ENCODE data around the gene SPDYA.

The SPDYA gene

GRCh38 chr2:28855977-28856376 is 45.3 kb downstream of the SPDYA start:
- Histone ChIP-seq H3K4me3 (ENCODE audit: insufficient read length, low read depth) (no peak overlapping the region), H3K9me3 (ENCODE audit: insufficient read depth, low read length) (no peaks in the 10 kb centered on the region), H3K9ac (ENCODE audit: insufficient read length, low read depth) (no peak overlapping the region), H3K27me3 (ENCODE audit: insufficient read depth, insufficient read length) (no peaks in the 10 kb centered on the region), H3K4me1 (ENCODE audit: insufficient read depth, insufficient read length) (no peaks in the 10 kb centered on the region), H3K36me3 (ENCODE audit: insufficient read depth, insufficient read length, low read length) (peaks cover 26% of the 10 kb centered on the region)
- no peak for TF ChIP-seq ZNF274 (IDR thresholded peaks at IDR 0.05; ENCODE audit: low read depth, low read length)
- TF ChIP-seq SUZ12 (IDR thresholded peaks at IDR 0.05; ENCODE audit: extremely low read depth, insufficient read depth, insufficient read length): no peak
- no peak for TF ChIP-seq YY1 (IDR thresholded peaks at IDR 0.05; ENCODE audit: insufficient read depth, insufficient read length)
- no peak for DNase-seq (ENCODE audit: low read depth, low spot score)

GRCh38 chr2:28868611-28869010 is 58.0 kb downstream of the SPDYA start:
- no peak for DNase-seq (ENCODE audit: low read depth, low spot score)
- H3K27me3 ChIP-seq (ENCODE audit: insufficient read depth, insufficient read length): peaks cover 12% of the 10 kb centered on the region
- H3K4me3 ChIP-seq (ENCODE audit: insufficient read length, low read depth): no peak overlapping the region
- H3K36me3 ChIP-seq (ENCODE audit: insufficient read depth, insufficient read length, low read length): peaks cover 26% of the 10 kb centered on the region
- H3K9me3 ChIP-seq (ENCODE audit: insufficient read depth, low read length): no peaks in the 10 kb centered on the region
- H3K4me1 ChIP-seq (ENCODE audit: insufficient read depth, insufficient read length): no peaks in the 10 kb centered on the region
- no peak for TF ChIP-seq SUZ12 (IDR thresholded peaks at IDR 0.05; ENCODE audit: extremely low read depth, insufficient read depth, insufficient read length)
- TF ChIP-seq YY1 (IDR thresholded peaks at IDR 0.05; ENCODE audit: insufficient read depth, insufficient read length): no peak
- TF ChIP-seq ZNF274 (IDR thresholded peaks at IDR 0.05; ENCODE audit: low read depth, low read length): no peak
- no peak overlapping the region for H3K9ac ChIP-seq (ENCODE audit: insufficient read length, low read depth)

GRCh38 chr2:28869494-28870145 is 59.0 kb downstream of the SPDYA start:
- H3K4me3 ChIP-seq (ENCODE audit: insufficient read length, low read depth): peak overlapping the region; percentile 95
- H3K9ac ChIP-seq (ENCODE audit: insufficient read length, low read depth): peak overlapping the region; percentile 90

GRCh38 chr2:28870146-28870891 is 59.7 kb downstream of the SPDYA start, which contains the start of gene TRMT61B:
Gene TRMT61B, minus strand, starts transcription at chr2:28870309. Its CDS starts 32 bp downstream, at chr2:28870277.
- peaks cover 18% of the 10 kb centered on the region for H3K27me3 ChIP-seq (ENCODE audit: insufficient read depth, insufficient read length)
- H3K4me3 ChIP-seq (ENCODE audit: insufficient read length, low read depth): peak within 1 kb of the TSS; percentile 95
- H3K9me3 ChIP-seq (ENCODE audit: insufficient read depth, low read length): no peaks in the 10 kb centered on the region
- peak; percentile 96 for DNase-seq (ENCODE audit: low read depth, low spot score)
- no peaks in the 10 kb centered on the region for H3K4me1 ChIP-seq (ENCODE audit: insufficient read depth, insufficient read length)
- peak; percentile 55 for TF ChIP-seq YY1 (IDR thresholded peaks at IDR 0.05; ENCODE audit: insufficient read depth, insufficient read length)
- no peak for TF ChIP-seq SUZ12 (IDR thresholded peaks at IDR 0.05; ENCODE audit: extremely low read depth, insufficient read depth, insufficient read length)
- H3K36me3 ChIP-seq (ENCODE audit: insufficient read depth, insufficient read length, low read length): peaks cover 14% of the 10 kb centered on the region
- peak within 1 kb of the TSS; percentile 90 for H3K9ac ChIP-seq (ENCODE audit: insufficient read length, low read depth)

More at GRCh38 chr2:28869494-28870145, 59.0 kb downstream of the SPDYA start:
- no peak for DNase-seq (ENCODE audit: low read depth, low spot score)
- Histone ChIP-seq H3K9me3 (ENCODE audit: insufficient read depth, low read length) (no peaks in the 10 kb centered on the region), H3K27me3 (ENCODE audit: insufficient read depth, insufficient read length) (peaks cover 13% of the 10 kb centered on the region), H3K4me1 (ENCODE audit: insufficient read depth, insufficient read length) (no peaks in the 10 kb centered on the region), H3K36me3 (ENCODE audit: insufficient read depth, insufficient read length, low read length) (peaks cover 21% of the 10 kb centered on the region)
- TF ChIP-seq SUZ12 (IDR thresholded peaks at IDR 0.05; ENCODE audit: extremely low read depth, insufficient read depth, insufficient read length) (no peak), ZNF274 (IDR thresholded peaks at IDR 0.05; ENCODE audit: low read depth, low read length) (no peak), YY1 (IDR thresholded peaks at IDR 0.05; ENCODE audit: insufficient read depth, insufficient read length) (no peak)

- Histone ChIP-seq H3K27me3 (ENCODE audit: insufficient read depth, insufficient read length) (peaks cover 29% of the 10 kb centered on the region), H3K4me3 (ENCODE audit: insufficient read length, low read depth) (no peak overlapping the region), H3K9ac (ENCODE audit: insufficient read length, low read depth) (no peak overlapping the region), H3K36me3 (ENCODE audit: insufficient read depth, insufficient read length, low read length) (peaks cover 10% of the 10 kb centered on the region), H3K9me3 (ENCODE audit: insufficient read depth, low read length) (no peaks in the 10 kb centered on the region), H3K4me1 (ENCODE audit: insufficient read depth, insufficient read length) (no peaks in the 10 kb centered on the region)
- TF ChIP-seq SUZ12 (IDR thresholded peaks at IDR 0.05; ENCODE audit: extremely low read depth, insufficient read depth, insufficient read length): no peak
- TF ChIP-seq YY1 (IDR thresholded peaks at IDR 0.05; ENCODE audit: insufficient read depth, insufficient read length): no peak
- TF ChIP-seq ZNF274 (IDR thresholded peaks at IDR 0.05; ENCODE audit: low read depth, low read length): no peak
- DNase-seq (ENCODE audit: low read depth, low spot score): no peak
These were observed 61.0 kb downstream of the SPDYA start for GRCh38 chr2:28871620-28872019.

GRCh38 chr2:28880193-28880592 is 69.6 kb downstream of the SPDYA start:
- no peaks in the 10 kb centered on the region for H3K9me3 ChIP-seq (ENCODE audit: insufficient read depth, low read length)
- H3K27me3 ChIP-seq (ENCODE audit: insufficient read depth, insufficient read length): peaks cover 16% of the 10 kb centered on the region
- no peaks in the 10 kb centered on the region for H3K4me1 ChIP-seq (ENCODE audit: insufficient read depth, insufficient read length)
- TF ChIP-seq SUZ12 (IDR thresholded peaks at IDR 0.05; ENCODE audit: extremely low read depth, insufficient read depth, insufficient read length): no peak
- no peak for TF ChIP-seq YY1 (IDR thresholded peaks at IDR 0.05; ENCODE audit: insufficient read depth, insufficient read length)
- TF ChIP-seq ZNF274 (IDR thresholded peaks at IDR 0.05; ENCODE audit: low read depth, low read length): no peak
- no peak for DNase-seq (ENCODE audit: low read depth, low spot score)
- H3K36me3 ChIP-seq (ENCODE audit: insufficient read depth, insufficient read length, low read length): no peaks in the 10 kb centered on the region
- no peak overlapping the region for H3K9ac ChIP-seq (ENCODE audit: insufficient read length, low read depth)
- H3K4me3 ChIP-seq (ENCODE audit: insufficient read length, low read depth): no peak overlapping the region

GRCh38 chr2:28893488-28893887 is 82.9 kb downstream of the SPDYA start:
- Histone ChIP-seq H3K4me3 (ENCODE audit: insufficient read length, low read depth) (no peak overlapping the region), H3K4me1 (ENCODE audit: insufficient read depth, insufficient read length) (no peaks in the 10 kb centered on the region), H3K9me3 (ENCODE audit: insufficient read depth, low read length) (no peaks in the 10 kb centered on the region), H3K36me3 (ENCODE audit: insufficient read depth, insufficient read length, low read length) (peaks cover 26% of the 10 kb centered on the region), H3K27me3 (ENCODE audit: insufficient read depth, insufficient read length) (no peaks in the 10 kb centered on the region), H3K9ac (ENCODE audit: insufficient read length, low read depth) (no peak overlapping the region)
- TF ChIP-seq ZNF274 (IDR thresholded peaks at IDR 0.05; ENCODE audit: low read depth, low read length) (no peak), YY1 (IDR thresholded peaks at IDR 0.05; ENCODE audit: insufficient read depth, insufficient read length) (no peak), SUZ12 (IDR thresholded peaks at IDR 0.05; ENCODE audit: extremely low read depth, insufficient read depth, insufficient read length) (no peak)
- no peak for DNase-seq (ENCODE audit: low read depth, low spot score)
